Cardiac fibroblast (primary cell): ENCODE data around the gene BCL7B.
"Not testable (repeated sequence)": the region's sequence is repeated elsewhere in the genome, so short reads cannot be mapped to it uniquely, and the experiment has no call there.

Experiments
- DNase-seq, 2 donors: peaks; one replicate each; pipeline versions ENCODE4 v3.0.0 to v3.0.0-alpha.2; 2010; ENCODE audit warnings: low read depth in 2 of 2
- H3K4me3 ChIP-seq, 2 donors: replicated peaks in 1 of 2; 1 replicate in 1 of 2; 2 replicates in 1 of 2; pipeline ENCODE4 v1.5.1; 2011; ENCODE audit warnings: low read depth in 2 of 2, low read length in 2 of 2, mild to moderate bottlenecking in 2 of 2, moderate library complexity in 1 of 2
- CTCF ChIP-seq: IDR thresholded peaks from one replicate; pipeline ENCODE4 v1.5.1; 2011; ENCODE audit warnings: low read depth, mild to moderate bottlenecking, low read length, inconsistent platforms

The BCL7B gene

GRCh38 chr7:73509463-73509862, 48.0 kb downstream of the BCL7B start:
- TF ChIP-seq CTCF: no peak
- DNase-seq: no peak
- H3K4me3 ChIP-seq: no peak overlapping the region

GRCh38 chr7:73507556-73507955, 49.9 kb downstream of the BCL7B start:
- TF ChIP-seq CTCF: no peak
- no peak overlapping the region for H3K4me3 ChIP-seq
- DNase-seq: no peak

DNA sequence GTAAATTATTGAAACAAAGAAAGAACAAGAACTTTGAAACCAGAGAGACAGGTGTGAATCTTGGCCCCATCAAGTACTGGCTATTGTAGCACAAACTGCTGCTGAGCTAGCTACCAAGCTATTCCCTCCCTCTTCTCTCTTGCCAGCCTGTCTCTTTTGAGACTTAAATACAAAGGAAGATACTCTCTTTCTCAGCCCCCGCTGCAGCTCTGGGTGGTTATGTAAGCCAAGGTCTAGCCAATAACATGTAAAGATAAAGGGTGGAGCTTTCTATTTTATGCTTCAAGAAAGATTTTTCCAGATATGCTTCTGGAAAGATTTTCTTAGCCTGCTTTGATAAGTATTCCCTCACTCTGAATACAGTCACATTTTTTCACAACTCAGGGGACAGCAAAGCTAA, 52.6 kb downstream of the BCL7B start:
- no peak for TF ChIP-seq CTCF
- DNase-seq: no peak
- no peak overlapping the region for H3K4me3 ChIP-seq

GRCh38 chr7:73504017-73504416, 53.5 kb downstream of the BCL7B start:
- TF ChIP-seq CTCF: no peak
- DNase-seq: no peak
- no peak overlapping the region for H3K4me3 ChIP-seq

GRCh38 chr7:73503229-73503628, 54.3 kb downstream of the BCL7B start:
- DNase-seq: no peak
- no peak for TF ChIP-seq CTCF

DNA sequence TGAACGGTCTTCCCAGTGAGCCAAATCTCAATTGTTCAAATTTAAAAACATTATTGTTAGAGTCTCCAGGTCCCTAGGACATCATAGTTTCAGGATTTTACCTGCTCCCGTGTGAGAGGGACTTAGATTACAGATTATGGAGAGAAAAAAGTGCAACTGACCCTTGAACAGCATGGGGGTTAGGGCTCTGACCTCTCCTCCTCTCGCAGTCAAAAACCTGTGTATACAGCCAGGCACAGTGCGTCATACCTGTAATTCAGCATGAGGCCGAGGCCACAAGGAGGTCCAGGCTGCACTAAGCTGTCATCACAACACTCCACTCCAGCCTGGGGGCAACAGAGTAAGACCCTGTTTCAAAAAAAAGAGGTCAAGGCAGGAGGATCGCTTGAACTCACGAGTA, 60.9 kb downstream of the BCL7B start:
- TF ChIP-seq CTCF: no peak
- H3K4me3 ChIP-seq: no peak overlapping the region
- DNase-seq: no peak

More at GRCh38 chr7:73503229-73503628, 54.3 kb downstream of the BCL7B start:
- H3K4me3 ChIP-seq: no peak overlapping the region

GRCh38 chr7:73495507-73495906, 62.0 kb downstream of the BCL7B start:
- not testable (repeated sequence) for H3K4me3 ChIP-seq, DNase-seq
